OCI-LY7 (cell line): ENCODE results near the gene POC5. TPM values are rescaled to one million over a fixed set of nuclear protein-coding genes. Genes with fewer than 3 reads are reported as not detected.

Experiments used
- BruUV-seq: library from RNA; stranded (reverse); fragments of 400-500 nt; replicated peaks from 2 replicates; lab custom pipeline; 2021; lab: Mats Ljungman, UMichigan
- CTCF ChIA-PET: fragments of 300-600 bp; sonication (Branson Sonifier 250); formaldehyde crosslinking; loops from one replicate; lab custom pipeline; 2022; ENCODE audit warnings: antibody characterized with exemption; ENCODE audit not compliant: unreplicated experiment; lab: Charles Lee
- POLR2A ChIA-PET: fragments of 300-600 bp; sonication (Branson Sonifier 250); formaldehyde crosslinking; loops from one replicate; lab custom pipeline; 2022; ENCODE audit warnings: antibody characterized with exemption; lab: Charles Lee
- DNase-seq: peaks from one replicate; pipeline ENCODE4 v3.0.0-alpha.2; 2015; ENCODE audit warnings: low spot score
- H2AFZ ChIP-seq: fragments of 200-600 bp; sonication (generic), shearing (Covaris generic); 2 replicates; pipeline ENCODE4 v1.6.1; 2014; ENCODE audit warnings: mild to moderate bottlenecking, antibody characterized with exemption, low read length, moderate library complexity
- H3K27ac ChIP-seq: fragments of 200-600 bp; sonication (generic); 2 replicates; pipeline ENCODE4 v1.5.1; 2014; ENCODE audit warnings: mixed run types, low read depth, mild to moderate bottlenecking, moderate library complexity, low read length, inconsistent platforms; ENCODE audit not compliant: poor library complexity, severe bottlenecking
- H3K36me3 ChIP-seq: fragments of 200-600 bp; sonication (generic); 2 replicates; pipeline ENCODE4 v1.6.1; 2014; ENCODE audit warnings: mild to moderate bottlenecking, antibody characterized with exemption, low read length, moderate library complexity, mixed read lengths; ENCODE audit not compliant: insufficient read depth
- H3K4me1 ChIP-seq: fragments of 200-600 bp; sonication (generic); 2 replicates; pipeline ENCODE4 v1.5.1; 2014; ENCODE audit warnings: mild to moderate bottlenecking, low read length; ENCODE audit not compliant: insufficient read depth, poor library complexity, severe bottlenecking
- H3K4me2 ChIP-seq: fragments of 200-600 bp; sonication (generic); 2 replicates; pipeline ENCODE4 v1.6.1; 2014; ENCODE audit warnings: mild to moderate bottlenecking, low read length
- H3K4me3 ChIP-seq: fragments of 200-600 bp; sonication (generic); 2 replicates; pipeline ENCODE4 v1.5.1; 2014; ENCODE audit warnings: mild to moderate bottlenecking, low read depth, low read length; ENCODE audit not compliant: poor library complexity, severe bottlenecking
- H3K79me2 ChIP-seq: fragments of 200-600 bp; sonication (generic); 2 replicates; pipeline ENCODE4 v1.6.1; 2016; ENCODE audit warnings: low read depth, mild to moderate bottlenecking, low read length, moderate library complexity, mixed read lengths; ENCODE audit not compliant: insufficient read depth
- H3K9me2 ChIP-seq: fragments of 200-600 bp; sonication (generic); 2 replicates; pipeline ENCODE4 v1.6.1; 2016; ENCODE audit warnings: mild to moderate bottlenecking, low read length, mixed read lengths; ENCODE audit not compliant: insufficient read depth
- H3K9me3 ChIP-seq: fragments of 200-600 bp; sonication (generic); 2 replicates; pipeline ENCODE4 v1.6.1; 2014; ENCODE audit warnings: mild to moderate bottlenecking, mixed run types, low read length, mixed read lengths
- H4K20me1 ChIP-seq: fragments of 200-600 bp; sonication (generic); 2 replicates; pipeline ENCODE4 v1.6.1; 2014; ENCODE audit warnings: mild to moderate bottlenecking, antibody characterized with exemption, low read length, moderate library complexity, mixed read lengths; ENCODE audit not compliant: insufficient read depth
- EZH2phosphoT487 ChIP-seq: fragments of 200-600 bp; sonication (generic); IDR thresholded peaks from 2 replicates; pipeline ENCODE4 v1.6.1; 2018; ENCODE audit warnings: low read depth, borderline replicate concordance, mild to moderate bottlenecking, mixed run types, antibody characterized with exemption, low read length, moderate library complexity, mixed read lengths
- intact Hi-C: fragments of 100-400 bp; cut with micrococcal nuclease; formaldehyde crosslinking; loops from one replicate; pipeline ENCODE4 v1.10.0; 2022; ENCODE audit not compliant: unreplicated experiment
- total RNA-seq, 2 experiments: library from RNA; depleted of rRNA in 1 of 2; stranded (reverse); fragments of >200 nt in 1 of 2; shearing (Covaris generic) in 1 of 2; gene quantifications; 2 replicates each; pipeline ENCODE4 v1.2.3, GENCODE V29; 2014 to 2022
- TF ChIP-seq, protein P1 (sequence below): fragments of 200-600 bp; sonication (generic); conservative IDR thresholded peaks from 2 replicates; pipeline ENCODE4 v1.5.1; 2014; ENCODE audit warnings: mild to moderate bottlenecking, antibody characterized with exemption, low read length, moderate library complexity, mixed read lengths

Gene POC5
- total RNA-seq, 2 experiments from 2014 or later, result 20.5 to 29.4 TPM

DNA sequence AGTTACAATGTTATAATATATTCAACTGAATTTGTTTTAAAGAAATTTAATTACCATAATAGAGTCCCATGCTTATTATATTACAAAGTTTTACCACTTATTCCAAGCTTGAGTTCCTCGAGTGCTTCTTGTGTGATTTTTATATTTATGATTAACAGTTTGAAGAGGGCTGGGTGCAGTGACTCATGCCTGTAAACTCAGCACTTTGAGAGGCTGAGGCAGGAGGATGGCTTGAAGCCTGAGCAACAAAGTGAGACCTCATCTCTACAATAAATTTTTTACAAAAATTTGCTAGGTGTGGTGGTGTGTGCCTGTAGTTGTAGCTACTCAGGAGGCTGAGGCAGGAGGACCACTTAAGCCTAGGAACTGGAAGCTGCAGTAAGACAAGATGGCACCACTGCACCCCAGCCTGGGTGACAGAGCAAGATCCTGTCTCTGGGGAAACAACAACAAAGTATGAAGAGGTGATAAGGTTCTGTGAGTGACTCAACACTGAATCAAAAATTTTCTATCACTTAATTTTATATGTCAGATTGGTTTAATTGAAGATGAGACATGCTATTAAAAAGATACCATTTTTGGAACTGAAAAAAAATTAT lies 9.2 kb downstream of the POC5 start:
- intact Hi-C loops, result no loop called here
- ChIA-PET POLR2A (interaction anchor here (0.7 to 1.0 kb wide), 2 partner anchors 159 to 745 kb away, joined by 3 read pairs; no protein-coding TSS in a partner anchor), CTCF (interaction anchor here (1.4 kb wide), 1 partner anchor 25 kb away, joined by 3 read pairs; no protein-coding TSS in a partner anchor)
- H3K36me3 ChIP-seq, result peaks cover 91% of the 10 kb centered on the region
- peaks cover 45% of the 10 kb centered on the region for H3K79me2 ChIP-seq
- no peak overlapping the region for H2AFZ ChIP-seq
- H3K4me2 ChIP-seq, result no peak overlapping the region
- no peaks in the 10 kb centered on the region for H3K9me2 ChIP-seq
- no peaks in the 10 kb centered on the region for H4K20me1 ChIP-seq
- H3K27ac ChIP-seq, result no peak overlapping the region
- no peaks in the 10 kb centered on the region for H3K9me3 ChIP-seq
- H3K4me1 ChIP-seq, result no peaks in the 10 kb centered on the region
- DNase-seq, result no peak
- no peak for TF ChIP-seq EZH2phosphoT487
- TF ChIP-seq, protein P1, sequence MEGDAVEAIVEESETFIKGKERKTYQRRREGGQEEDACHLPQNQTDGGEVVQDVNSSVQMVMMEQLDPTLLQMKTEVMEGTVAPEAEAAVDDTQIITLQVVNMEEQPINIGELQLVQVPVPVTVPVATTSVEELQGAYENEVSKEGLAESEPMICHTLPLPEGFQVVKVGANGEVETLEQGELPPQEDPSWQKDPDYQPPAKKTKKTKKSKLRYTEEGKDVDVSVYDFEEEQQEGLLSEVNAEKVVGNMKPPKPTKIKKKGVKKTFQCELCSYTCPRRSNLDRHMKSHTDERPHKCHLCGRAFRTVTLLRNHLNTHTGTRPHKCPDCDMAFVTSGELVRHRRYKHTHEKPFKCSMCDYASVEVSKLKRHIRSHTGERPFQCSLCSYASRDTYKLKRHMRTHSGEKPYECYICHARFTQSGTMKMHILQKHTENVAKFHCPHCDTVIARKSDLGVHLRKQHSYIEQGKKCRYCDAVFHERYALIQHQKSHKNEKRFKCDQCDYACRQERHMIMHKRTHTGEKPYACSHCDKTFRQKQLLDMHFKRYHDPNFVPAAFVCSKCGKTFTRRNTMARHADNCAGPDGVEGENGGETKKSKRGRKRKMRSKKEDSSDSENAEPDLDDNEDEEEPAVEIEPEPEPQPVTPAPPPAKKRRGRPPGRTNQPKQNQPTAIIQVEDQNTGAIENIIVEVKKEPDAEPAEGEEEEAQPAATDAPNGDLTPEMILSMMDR, result no peak
- BruUV-seq, result no TSS peak
- no peak overlapping the region for H3K4me3 ChIP-seq

DNA sequence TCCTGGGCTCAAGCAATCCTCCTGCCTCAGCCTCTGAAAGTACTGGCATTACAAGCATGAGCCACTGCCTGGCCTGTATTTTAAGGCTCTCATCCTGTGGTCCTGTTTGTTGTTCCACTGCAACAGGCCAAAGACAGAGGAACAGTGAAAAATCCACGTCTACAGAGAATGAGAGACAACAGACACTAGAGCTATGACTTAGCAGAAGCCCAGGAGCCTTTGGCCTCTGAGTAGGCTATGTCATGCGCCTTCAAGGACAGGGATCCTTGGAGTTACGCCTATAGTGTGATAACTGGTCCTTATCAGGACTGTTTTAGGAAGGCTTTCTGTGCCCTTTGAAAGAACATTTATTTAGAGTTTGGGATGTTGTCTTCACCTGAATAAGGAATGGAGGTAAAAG lies 10.5 kb downstream of the POC5 start:
- no peak overlapping the region for H2AFZ ChIP-seq
- no peaks in the 10 kb centered on the region for H3K9me2 ChIP-seq
- ChIA-PET POLR2A (interaction anchor here (0.7 to 1.0 kb wide), 3 partner anchors 17 to 158 kb away, joined by 3 read pairs; no protein-coding TSS in a partner anchor), CTCF (interaction anchor here (1.4 kb wide), 1 partner anchor 24 kb away, joined by 3 read pairs; no protein-coding TSS in a partner anchor)
- no peaks in the 10 kb centered on the region for H4K20me1 ChIP-seq
- no peak overlapping the region for H3K27ac ChIP-seq
- no peak for DNase-seq
- TF ChIP-seq, protein P1, result no peak
- TF ChIP-seq EZH2phosphoT487, result no peak
- peaks cover 91% of the 10 kb centered on the region for H3K36me3 ChIP-seq
- intact Hi-C loops, result no loop called here
- no peaks in the 10 kb centered on the region for H3K9me3 ChIP-seq
- peaks cover 33% of the 10 kb centered on the region for H3K79me2 ChIP-seq
- no peaks in the 10 kb centered on the region for H3K4me1 ChIP-seq
- no TSS peak for BruUV-seq
- H3K4me3 ChIP-seq, result no peak overlapping the region
- H3K4me2 ChIP-seq, result no peak overlapping the region

DNA sequence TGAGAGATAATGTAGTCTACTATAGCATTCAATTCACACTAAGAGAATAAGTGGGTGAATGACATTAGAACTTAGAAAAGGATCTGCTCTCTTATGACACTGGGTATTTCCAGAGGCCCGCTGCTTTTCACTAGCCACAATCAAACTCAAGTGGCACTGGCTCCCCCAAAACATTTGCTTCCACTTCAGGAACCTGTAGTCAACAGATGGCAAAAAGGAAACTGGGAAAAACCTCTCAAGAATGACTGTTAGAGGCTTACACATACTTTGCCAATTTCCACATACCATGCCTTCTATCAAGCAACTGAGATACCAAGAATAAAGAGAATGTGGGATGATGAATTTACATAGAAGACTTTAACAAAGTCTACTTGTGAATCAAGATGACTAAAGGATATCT lies 11.2 kb downstream of the POC5 start:
- Histone ChIP-seq H4K20me1 (no peaks in the 10 kb centered on the region), H3K36me3 (peaks cover 85% of the 10 kb centered on the region), H3K4me1 (no peaks in the 10 kb centered on the region), H3K4me3 (no peak overlapping the region), H3K4me2 (no peak overlapping the region), H2AFZ (no peak overlapping the region), H3K9me2 (no peaks in the 10 kb centered on the region), H3K27ac (no peak overlapping the region), H3K79me2 (peaks cover 25% of the 10 kb centered on the region; the same call in 1 of the 2 replicates), H3K9me3 (no peaks in the 10 kb centered on the region)
- CTCF ChIA-PET, result no interaction called here
- BruUV-seq, result no TSS peak
- intact Hi-C loops, result no loop called here
- POLR2A ChIA-PET, result interaction anchor here (0.7 kb wide), 1 partner anchor 73 kb away, joined by 3 read pairs; no protein-coding TSS in a partner anchor
- TF ChIP-seq EZH2phosphoT487, result no peak
- TF ChIP-seq, protein P1, result no peak
- DNase-seq, result no peak
